Caco-2 (cell line): ENCODE data around the gene TBXT. TPM values are rescaled to one million over a fixed set of nuclear protein-coding genes. Genes with fewer than 3 reads are reported as not detected.

Experiments used
- BruUV-seq: library from RNA; stranded (reverse); fragments of 400-500 nt; replicated peaks from 2 replicates; lab custom pipeline; 2021; lab: Mats Ljungman, UMichigan
- CTCF ChIA-PET: fragments of 300-600 bp; sonication (Branson Sonifier 250); formaldehyde crosslinking; loops from one replicate; lab custom pipeline; 2022; ENCODE audit warnings: antibody characterized with exemption; lab: Charles Lee
- POLR2A ChIA-PET: fragments of 300-600 bp; sonication (Branson Sonifier 250); formaldehyde crosslinking; loops from one replicate; lab custom pipeline; 2022; ENCODE audit warnings: antibody characterized with exemption; lab: Charles Lee
- DNase-seq, 2 experiments: peaks; one replicate each; pipeline versions ENCODE4 v3.0.0 to v3.0.0-alpha.2; 2020 to 2022
- H3K27me3 ChIP-seq: replicated peaks from 2 replicates; pipeline ENCODE4 v1.6.0; 2011; ENCODE audit warnings: low read length; ENCODE audit not compliant: control insufficient read depth, insufficient read depth
- H3K36me3 ChIP-seq: 2 replicates; pipeline ENCODE4 v1.5.1; 2011; ENCODE audit warnings: low read length; ENCODE audit not compliant: control insufficient read depth, insufficient read depth
- H3K4me1 ChIP-seq: fragments of 250-450 bp; sonication (Bioruptor Pico); 2 replicates; pipeline ENCODE4 v1.5.1; 2020; ENCODE audit warnings: mild to moderate bottlenecking
- H3K4me3 ChIP-seq: 2 replicates; pipeline ENCODE4 v1.5.1; 2011; ENCODE audit warnings: low read depth, mild to moderate bottlenecking, control low read depth, low read length
- H3K9me3 ChIP-seq: fragments of 250-450 bp; sonication (Bioruptor Pico); 2 replicates; pipeline ENCODE4 v1.5.1; 2020; ENCODE audit warnings: mild to moderate bottlenecking, moderate library complexity
- H3K27ac Mint-ChIP-seq: one replicate; pipeline ENCODE4 v1.8.0; 2022; ENCODE audit warnings: mixed read lengths; ENCODE audit not compliant: unreplicated experiment
- H3K27me3 Mint-ChIP-seq: one replicate; pipeline ENCODE4 v1.8.0; 2022; ENCODE audit warnings: mixed read lengths; ENCODE audit not compliant: insufficient read depth, unreplicated experiment
- H3K36me3 Mint-ChIP-seq: one replicate; pipeline ENCODE4 v1.8.0; 2022; ENCODE audit warnings: mild to moderate bottlenecking, mixed read lengths; ENCODE audit not compliant: insufficient read depth, unreplicated experiment
- H3K4me1 Mint-ChIP-seq: one replicate; pipeline ENCODE4 v1.8.0; 2022; ENCODE audit warnings: low read depth, mixed read lengths; ENCODE audit not compliant: unreplicated experiment
- H3K4me3 Mint-ChIP-seq: one replicate; pipeline ENCODE4 v1.8.0; 2022; ENCODE audit warnings: mild to moderate bottlenecking, moderate library complexity, mixed read lengths; ENCODE audit not compliant: unreplicated experiment
- H3K9me3 Mint-ChIP-seq: one replicate; pipeline ENCODE4 v1.8.0; 2022; ENCODE audit warnings: mixed read lengths; ENCODE audit not compliant: unreplicated experiment
- CTCF ChIP-seq, 2 experiments: fragments of 200-600 bp in 1 of 2; IDR thresholded peaks; 1 replicate in 1 of 2; 2 replicates in 1 of 2; pipeline versions ENCODE4 v1.5.1 to v1.8.0; 2011 to 2022; ENCODE audit warnings: antibody characterized with exemption in 1 of 2, control low read depth in 1 of 2, inconsistent platforms in 1 of 2, low read depth in 1 of 2, low read length in 1 of 2, mild to moderate bottlenecking in 1 of 2, moderate library complexity in 1 of 2; ENCODE audit not compliant: insufficient read depth in 1 of 2, severe bottlenecking in 1 of 2, unreplicated experiment in 1 of 2
- intact Hi-C: fragments of 100-400 bp; cut with micrococcal nuclease; formaldehyde crosslinking; loops from one replicate; pipeline ENCODE4 v1.10.0; 2022; ENCODE audit not compliant: unreplicated experiment
- total RNA-seq: library from RNA; stranded (reverse); gene quantifications from 2 replicates; pipeline ENCODE4 v1.2.3, GENCODE V29; 2022

TBXT gene
- total RNA-seq, 1 experiment from 2014 or later: not detected

DNA sequence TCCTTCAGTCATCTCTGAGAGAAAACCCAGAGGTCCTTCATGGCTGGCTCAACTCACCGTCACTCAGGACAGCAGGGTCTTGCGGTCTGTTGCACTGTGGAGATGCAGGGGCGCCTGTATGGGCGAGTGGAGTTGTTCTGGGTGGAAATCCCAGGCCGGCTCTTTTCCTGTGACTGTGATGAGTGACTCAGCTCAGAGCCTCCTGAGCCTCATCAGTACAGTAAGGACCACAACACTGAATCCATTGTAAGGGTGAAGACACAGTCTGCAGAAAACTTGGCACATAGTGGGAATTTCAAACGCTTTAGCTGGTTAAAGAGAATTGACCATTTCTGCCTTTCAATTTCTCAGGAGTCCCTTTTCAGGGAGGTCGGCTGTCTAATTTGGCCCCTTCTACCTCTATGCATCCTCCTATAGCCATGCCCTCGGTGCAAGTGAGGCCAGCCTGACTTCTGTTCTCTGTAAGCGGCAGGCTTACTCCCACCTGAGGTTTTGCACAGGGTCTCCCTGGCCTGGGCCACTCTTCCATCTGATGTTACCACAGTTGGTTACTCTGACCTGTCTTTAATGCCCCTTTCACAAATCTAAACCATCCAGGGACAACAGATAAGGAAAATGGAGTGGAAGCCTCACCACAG is 35.5 kb upstream of the TBXT start:
- no peaks in the 10 kb centered on the region for H3K4me1 ChIP-seq
- Mint-ChIP-seq H3K4me3 (no peak overlapping the region), H3K9me3 (no peaks in the 10 kb centered on the region), H3K4me1 (no peaks in the 10 kb centered on the region), H3K27ac (no peak overlapping the region), H3K27me3 (no peaks in the 10 kb centered on the region), H3K36me3 (no peaks in the 10 kb centered on the region)
- ChIA-PET CTCF (no interaction called here), POLR2A (no interaction called here)
- no peaks in the 10 kb centered on the region for H3K9me3 ChIP-seq
- no peaks in the 10 kb centered on the region for H3K27me3 ChIP-seq
- no peak for TF ChIP-seq CTCF (IDR thresholded peaks at IDR 0.05; ENCODE audit: insufficient read depth in 1 of 2, low read depth in 1 of 2, low read length in 1 of 2, severe bottlenecking in 1 of 2, unreplicated experiment in 1 of 2)
- DNase-seq: no peak
- no peak overlapping the region for H3K4me3 ChIP-seq
- H3K36me3 ChIP-seq: no peaks in the 10 kb centered on the region
- BruUV-seq: no TSS peak
- intact Hi-C loops: no loop called here

DNA sequence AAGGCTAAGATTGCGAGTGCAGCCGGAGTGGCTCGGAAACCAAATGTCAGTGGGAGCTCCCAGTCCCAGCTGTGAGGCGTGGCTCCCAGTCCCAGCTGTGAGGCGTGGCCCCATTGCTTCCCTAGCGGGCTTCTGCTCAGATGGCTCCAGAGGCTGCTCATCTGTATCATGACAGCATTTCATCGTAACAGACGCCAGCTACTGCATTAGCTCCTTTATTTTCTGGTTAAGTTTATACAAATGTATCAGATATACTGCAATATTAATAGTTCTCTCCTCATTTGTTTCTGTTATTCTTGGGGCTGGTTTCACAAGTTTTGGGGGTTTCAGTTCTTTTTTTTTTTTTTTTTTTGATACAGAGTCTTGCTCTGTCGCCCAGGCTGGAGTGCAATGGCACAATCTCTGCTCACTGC is 34.7 kb upstream of the TBXT start:
- no peak overlapping the region for H3K4me3 Mint-ChIP-seq

DNA sequence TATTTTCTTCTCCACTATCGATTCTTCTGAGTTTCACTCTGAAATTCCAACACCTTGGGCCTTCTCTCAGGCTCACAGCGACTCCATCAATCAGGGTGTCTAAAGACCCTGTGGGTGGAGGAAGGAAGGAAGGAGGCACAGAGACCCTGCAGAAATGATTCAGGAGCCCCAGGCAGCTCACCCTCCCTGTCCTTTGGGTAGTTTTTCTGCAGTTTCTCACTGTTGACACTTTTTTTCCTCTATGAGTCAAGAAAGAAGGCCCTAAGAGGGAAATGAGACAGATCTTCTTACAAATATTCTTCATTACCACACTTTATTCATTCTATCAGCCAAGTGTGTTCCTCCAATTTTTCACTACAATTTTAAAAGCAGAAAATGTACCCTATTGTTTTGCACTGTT is 34.2 kb upstream of the TBXT start:
- Histone ChIP-seq H3K9me3 (no peaks in the 10 kb centered on the region), H3K4me3 (no peak overlapping the region), H3K27me3 (no peaks in the 10 kb centered on the region), H3K4me1 (no peaks in the 10 kb centered on the region), H3K36me3 (no peaks in the 10 kb centered on the region)
- no peaks in the 10 kb centered on the region for H3K9me3 Mint-ChIP-seq
- H3K27ac Mint-ChIP-seq: no peak overlapping the region
- POLR2A ChIA-PET: no interaction called here
- CTCF ChIA-PET: interaction anchor here (0.6 kb wide), 1 partner anchor 47 kb away, joined by 5 read pairs; no protein-coding TSS in a partner anchor
- no peaks in the 10 kb centered on the region for H3K27me3 Mint-ChIP-seq
- no peaks in the 10 kb centered on the region for H3K4me1 Mint-ChIP-seq
- TF ChIP-seq CTCF (IDR thresholded peaks at IDR 0.05; ENCODE audit: insufficient read depth in 1 of 2, low read depth in 1 of 2, low read length in 1 of 2, severe bottlenecking in 1 of 2, unreplicated experiment in 1 of 2): no peak
- BruUV-seq: no TSS peak
- no peak for DNase-seq
- intact Hi-C loops: no loop called here
- H3K4me3 Mint-ChIP-seq: no peak overlapping the region
- no peaks in the 10 kb centered on the region for H3K36me3 Mint-ChIP-seq

More for the DNA sequence above, 34.7 kb upstream of the TBXT start:
- Mint-ChIP-seq H3K9me3 (no peaks in the 10 kb centered on the region), H3K4me1 (no peaks in the 10 kb centered on the region), H3K27me3 (no peaks in the 10 kb centered on the region), H3K27ac (no peak overlapping the region), H3K36me3 (no peaks in the 10 kb centered on the region)
- H3K4me1 ChIP-seq: no peaks in the 10 kb centered on the region
- no peak overlapping the region for H3K4me3 ChIP-seq
- BruUV-seq: no TSS peak
- H3K9me3 ChIP-seq: no peaks in the 10 kb centered on the region
- ChIA-PET CTCF (interaction anchor here (0.6 kb wide), 1 partner anchor 48 kb away, joined by 5 read pairs; no protein-coding TSS in a partner anchor), POLR2A (no interaction called here)
- H3K27me3 ChIP-seq: no peaks in the 10 kb centered on the region
- no peaks in the 10 kb centered on the region for H3K36me3 ChIP-seq
- TF ChIP-seq CTCF (IDR thresholded peaks at IDR 0.05; ENCODE audit: insufficient read depth in 1 of 2, low read depth in 1 of 2, low read length in 1 of 2, severe bottlenecking in 1 of 2, unreplicated experiment in 1 of 2): no peak
- no peak for DNase-seq
- intact Hi-C loops: no loop called here
